ENCODE results near the gene AP3M1. TPM values are rescaled to one million over a fixed set of nuclear protein-coding genes. Genes with fewer than 3 reads are reported as not detected.
A peak's percentile ranks its signal among the peaks of the same experiment; 100 is the strongest.

AP3M1 gene
- total and polyA plus RNA-seq, 10 donors, result 7.3 to 39.5 (median 33.3) TPM

GRCh38 chr10:74075906-74076305 lies 74.7 kb downstream of the AP3M1 start:
- peak overlapping the region in 1 of 8 donors; percentile 21 for H3K27ac ChIP-seq
- TF ChIP-seq POLR2AphosphoS5 (IDR thresholded peaks at IDR 0.05) (no peak), POLR2A (IDR thresholded peaks at IDR 0.05) (no peak), CTCF (IDR thresholded peaks at IDR 0.05 in 8 of 11, conservative IDR thresholded peaks at IDR 0.05 in 3 of 11) (no peak)
- intact Hi-C loops (cut with DNase I; ENCODE audit: low total_unique reads), result no loop called here

GRCh38 chr10:74072503-74072902 lies 78.1 kb downstream of the AP3M1 start:
- no peak overlapping the region for H3K27ac ChIP-seq
- WGBS, 5 donors, result 87 to 96% (median 91%) methylated on average over 6 of the region's 6 CpGs
- no peak for DNase-seq
- H3K27me3 ChIP-seq (replicated peaks in 1 of 7), result no peaks in the 10 kb centered on the region
- TF ChIP-seq CTCF (IDR thresholded peaks at IDR 0.05 in 8 of 11, conservative IDR thresholded peaks at IDR 0.05 in 3 of 11) (no peak), POLR2A (IDR thresholded peaks at IDR 0.05) (no peak), POLR2AphosphoS5 (IDR thresholded peaks at IDR 0.05) (no peak)
- H3K9me3 ChIP-seq, result no peaks in the 10 kb centered on the region
- H3K4me1 ChIP-seq, result peaks cover 0 to 66% (median 13%) of the 10 kb centered on the region in 6 donors
- intact Hi-C loops (cut with DNase I; ENCODE audit: low total_unique reads), result no loop called here
- H3K4me3 ChIP-seq, result no peak overlapping the region
- peaks cover 5 to 69% (median 22%) of the 10 kb centered on the region in 6 donors for H3K36me3 ChIP-seq

More at GRCh38 chr10:74075906-74076305, 74.7 kb downstream of the AP3M1 start:
- 79 to 85% (median 81%) methylated on average over 5 of the region's 5 CpGs for WGBS, 5 donors
- peaks cover 14 to 77% (median 31%) of the 10 kb centered on the region in 6 donors for H3K4me1 ChIP-seq
- no peaks in the 10 kb centered on the region for H3K9me3 ChIP-seq
- no peak overlapping the region for H3K4me3 ChIP-seq
- H3K36me3 ChIP-seq, result peaks cover 5 to 65% (median 20%) of the 10 kb centered on the region in 6 donors
- no peaks in the 10 kb centered on the region for H3K27me3 ChIP-seq (replicated peaks in 1 of 7)
- DNase-seq, result no peak

- TF ChIP-seq CTCF (IDR thresholded peaks at IDR 0.05 in 8 of 11, conservative IDR thresholded peaks at IDR 0.05 in 3 of 11), result no peak
- TF ChIP-seq POLR2A (IDR thresholded peaks at IDR 0.05), result no peak
- peak in 1 of 3 donors; percentile 55 for TF ChIP-seq POLR2AphosphoS5 (IDR thresholded peaks at IDR 0.05)
- no peak overlapping the region for H3K4me3 ChIP-seq
- no peaks in the 10 kb centered on the region for H3K27me3 ChIP-seq (replicated peaks in 1 of 7)
- H3K9me3 ChIP-seq, result no peaks in the 10 kb centered on the region
- H3K36me3 ChIP-seq, result peaks cover 5 to 60% (median 22%) of the 10 kb centered on the region in 6 donors
- intact Hi-C loops (cut with DNase I; ENCODE audit: low total_unique reads), result no loop called here
- DNase-seq, result no peak
- peaks cover 0 to 55% (median 12%) of the 10 kb centered on the region in 6 donors for H3K4me1 ChIP-seq
- H3K27ac ChIP-seq, result peak overlapping the region in 1 of 8 donors; percentile 5
Measured at GRCh38 chr10:74071157-74071556, 79.5 kb downstream of the AP3M1 start.

Other genes with a start within 250 kb of the AP3M1 start
- 10 to 100 TPM; 19.1 to 95.0 (median 40.7) TPM for gene PLAU, start 239.7 kb downstream of the AP3M1 start, total RNA-seq
- gene PLAU, start 239.7 kb downstream of the AP3M1 start, polyA plus RNA-seq, result 10 to 100 TPM in 2 of 3 donors, 1 to 10 TPM in 1; 9.6 to 18.3 (median 16.8) TPM
- 100 to 1,000 TPM in 3 of 7 donors, 10 to 100 TPM in 4; 42.9 to 214 (median 88.0) TPM for gene VCL, start 152.7 kb downstream of the AP3M1 start, total RNA-seq
- gene VCL, start 152.7 kb downstream of the AP3M1 start, polyA plus RNA-seq, result 10 to 100 TPM in 1 of 3 donors, 1 to 10 TPM in 2; 8.8 to 13.6 (median 9.4) TPM
- 10 to 100 TPM; 24.2 to 40.5 (median 34.1) TPM for gene ADK, start 393 bp upstream of the AP3M1 start, total RNA-seq
- gene ADK, start 393 bp upstream of the AP3M1 start, polyA plus RNA-seq, result 10 to 100 TPM; 11.1 to 18.9 (median 17.1) TPM